HG02943 (cell line): ENCODE data around the gene PANK4.
"Not testable (repeated sequence)": the region's sequence is repeated elsewhere in the genome, so short reads cannot be mapped to it uniquely, and the experiment has no call there.

Source experiments
- ATAC-seq: cut with Tn5 transposase; IDR thresholded peaks from one replicate; pipeline ENCODE4 v1.9.1; 2021; ENCODE audit warnings: mild to moderate bottlenecking, low read depth, moderate library complexity; ENCODE audit not compliant: unreplicated experiment

PANK4 gene

GRCh38 chr1:2525920-2526823 is at the start of gene PANK4:
Gene PANK4 (minus strand): TSS chr1:2526596. CDS start chr1:2526587, 9 bp downstream.
- ATAC-seq: peak; percentile 68

- ATAC-seq: no peak
Measured at GRCh38 chr1:2574350-2574749, 48.0 kb upstream of the PANK4 start.

- ATAC-seq: no peak
Measured at GRCh38 chr1:2573250-2573920, 47.0 kb upstream of the PANK4 start.

DNA sequence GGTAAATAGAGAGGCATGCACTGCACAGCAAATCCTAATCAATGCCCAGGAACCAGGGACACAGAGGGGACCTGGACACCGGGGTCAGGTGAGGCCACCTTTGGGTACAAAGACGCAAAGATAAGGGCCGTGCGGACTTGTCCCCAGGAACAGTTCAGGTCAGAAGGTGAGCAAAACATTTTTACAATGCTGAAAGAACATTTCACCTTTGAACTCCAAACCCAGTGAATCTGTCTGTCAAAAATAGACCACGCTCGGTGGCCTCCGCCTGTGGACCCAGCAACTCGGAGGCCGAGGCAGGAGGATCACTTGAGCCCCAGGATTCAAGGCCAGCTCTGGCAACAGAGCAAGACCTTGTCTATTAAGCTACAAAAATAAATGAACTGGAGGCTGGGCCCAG is 45.0 kb upstream of the PANK4 start:
- ATAC-seq: no peak

DNA sequence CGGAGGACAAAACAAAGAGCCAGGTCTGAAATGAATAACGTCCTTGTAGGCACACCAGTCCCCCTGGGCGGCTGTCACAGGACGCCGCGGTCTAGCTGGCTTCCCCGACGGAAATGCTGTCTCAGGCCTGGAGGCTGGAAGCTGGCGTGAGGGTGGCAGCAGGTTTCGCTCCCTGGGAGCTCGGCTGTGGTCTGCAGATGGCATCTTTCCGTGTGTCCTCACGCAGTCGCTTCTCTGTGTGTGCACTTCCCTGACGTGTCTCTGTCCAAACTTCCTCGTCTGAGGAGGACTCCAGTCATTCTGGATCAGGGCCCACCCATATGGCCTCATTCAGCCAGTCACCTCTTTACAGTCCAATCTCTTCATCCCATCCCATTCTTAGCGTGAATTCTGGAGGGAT is 43.9 kb upstream of the PANK4 start:
- ATAC-seq: no peak

DNA sequence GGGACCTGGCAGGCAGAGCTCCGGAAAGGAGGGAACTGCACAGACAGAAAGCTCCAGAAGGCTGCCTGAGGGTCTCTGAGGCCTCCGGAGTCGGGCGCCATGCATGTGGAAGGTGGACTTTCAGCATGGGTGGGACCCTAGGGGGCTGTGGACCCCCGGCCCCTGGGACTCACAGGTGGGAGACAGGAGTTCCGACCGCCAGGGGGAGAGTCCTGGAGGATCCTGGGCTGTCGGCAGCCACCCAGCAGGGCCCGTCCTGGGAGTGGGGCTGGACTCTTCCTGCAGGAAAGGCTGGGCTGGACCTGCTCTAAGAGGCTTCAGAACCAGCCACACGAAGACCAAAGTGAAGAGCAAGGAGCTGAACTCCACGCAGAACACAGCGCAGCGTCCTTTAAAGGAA is 43.3 kb upstream of the PANK4 start:
- ATAC-seq: not testable (repeated sequence)

DNA sequence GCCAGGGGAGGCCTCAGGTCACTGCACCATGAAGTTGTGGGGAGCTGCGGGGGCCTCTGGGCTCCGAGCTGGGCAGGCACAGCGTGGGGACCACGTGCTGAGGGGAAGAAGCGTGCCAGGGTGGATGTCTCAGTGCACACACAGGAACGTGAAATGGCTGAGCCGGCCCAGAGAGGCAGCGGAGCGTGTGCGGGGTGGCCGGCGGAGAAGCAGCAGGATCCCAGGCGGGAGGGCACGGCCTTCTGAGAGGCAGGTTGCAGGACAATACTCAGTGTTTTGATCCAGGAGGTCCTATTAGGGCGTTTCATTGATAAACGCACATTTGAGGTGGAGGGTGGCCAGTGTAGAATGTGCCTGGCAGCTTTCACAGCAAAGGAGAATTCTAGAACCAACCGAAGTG is 42.7 kb upstream of the PANK4 start:
- ATAC-seq: no peak

DNA sequence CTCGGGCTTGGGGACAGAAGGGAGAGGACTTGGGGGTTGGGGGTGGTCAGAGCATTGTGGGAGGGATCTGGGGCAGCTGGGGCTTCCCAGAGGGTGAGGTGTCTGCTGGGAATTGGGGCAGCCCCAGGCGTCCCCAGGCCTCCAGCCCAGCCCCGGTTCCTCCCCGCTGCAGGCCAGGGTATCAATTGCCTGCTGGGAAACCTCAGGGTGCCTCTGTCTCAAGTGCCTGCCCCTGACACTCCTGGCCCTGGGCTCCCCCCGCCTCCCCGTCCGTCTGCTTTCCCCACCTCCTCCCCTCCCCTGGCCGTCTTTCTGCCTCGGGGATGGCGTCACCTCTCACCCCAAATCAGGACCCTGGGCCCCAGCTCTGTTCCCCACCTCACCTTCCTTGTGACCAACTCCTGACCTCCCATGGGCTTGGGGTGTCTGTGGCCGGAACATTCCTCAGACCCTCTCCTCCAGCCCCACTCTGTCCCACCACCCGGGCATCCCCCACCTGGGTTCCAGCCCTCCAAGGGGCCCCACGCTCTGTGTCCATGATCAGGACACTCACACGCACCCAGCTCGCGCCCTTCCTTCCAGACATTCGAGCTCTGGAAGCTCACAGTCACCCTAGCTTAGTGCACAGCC is 41.9 kb upstream of the PANK4 start:
- not testable (repeated sequence) for ATAC-seq

- ATAC-seq: no peak
Measured at GRCh38 chr1:2567083-2567679, 40.8 kb upstream of the PANK4 start.

- no peak for ATAC-seq
Measured at GRCh38 chr1:2566101-2567045, 40.0 kb upstream of the PANK4 start.

- ATAC-seq: no peak
Measured at GRCh38 chr1:2564815-2565374, 38.5 kb upstream of the PANK4 start.

- ATAC-seq: no peak
Measured at GRCh38 chr1:2564006-2564814, 37.8 kb upstream of the PANK4 start.

- no peak for ATAC-seq
Measured at GRCh38 chr1:2563205-2563604, 36.8 kb upstream of the PANK4 start.

DNA sequence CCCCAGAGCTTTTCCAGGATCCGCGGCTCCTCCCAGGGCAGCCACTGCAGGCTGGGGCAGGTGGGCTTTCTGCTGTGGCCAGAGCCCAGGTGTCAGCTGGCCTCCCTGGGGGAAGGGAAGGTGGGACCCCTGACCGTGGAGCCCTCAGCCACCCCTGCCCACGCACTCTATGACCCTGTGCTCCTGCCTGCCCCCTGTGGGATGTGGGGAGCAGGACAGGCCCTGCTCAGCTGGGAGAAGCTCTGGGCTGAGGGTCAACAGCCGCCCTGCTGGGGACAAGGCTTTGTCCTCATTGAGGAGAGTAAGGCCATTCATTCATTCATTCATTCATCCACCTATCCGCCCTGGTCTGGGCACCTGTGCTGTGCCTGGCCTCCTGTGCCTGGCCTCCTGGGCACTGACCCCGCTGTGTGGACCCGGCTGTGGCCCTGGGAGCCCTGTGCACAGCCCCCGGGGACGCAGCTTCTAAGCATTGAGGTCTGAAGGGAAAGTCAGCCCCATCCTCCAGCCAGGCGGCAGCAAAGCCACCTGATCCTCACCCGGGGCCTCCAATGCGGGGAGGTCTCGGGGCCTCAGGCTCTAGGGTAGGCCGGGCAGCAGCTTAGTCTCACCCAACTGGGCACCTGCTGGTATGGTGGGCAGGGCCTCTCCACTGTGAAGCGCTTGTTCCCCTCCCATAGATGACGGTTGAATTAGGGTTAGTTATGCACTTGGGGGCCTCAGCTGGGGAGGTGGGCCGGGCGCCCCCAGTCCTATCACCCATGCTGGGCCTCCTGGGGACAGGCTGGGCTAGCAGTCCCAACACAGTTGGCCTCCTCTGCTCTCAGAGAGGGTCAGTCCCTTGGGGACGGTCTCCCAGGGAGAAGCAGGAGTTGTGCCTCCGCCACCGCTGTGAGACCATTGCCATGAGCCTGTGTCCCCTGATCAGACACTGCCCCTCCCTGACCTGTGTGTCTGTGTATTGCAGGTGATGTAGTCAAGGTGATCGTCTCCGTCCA is 35.8 kb upstream of the PANK4 start:
- ATAC-seq: no peak

- no peak for ATAC-seq
Measured at GRCh38 chr1:2561446-2561845, 35.0 kb upstream of the PANK4 start.

- no peak for ATAC-seq
Measured at GRCh38 chr1:2560299-2561073, 34.1 kb upstream of the PANK4 start.
